GM21423 (cell line): ENCODE results near the gene FAM47A.

Source experiments
- ATAC-seq: cut with Tn5 transposase; IDR thresholded peaks from one replicate; pipeline ENCODE4 v1.9.1; 2021; ENCODE audit warnings: mild to moderate bottlenecking, moderate library complexity; ENCODE audit not compliant: unreplicated experiment

FAM47A gene

GRCh38 chrX:34132028-34132427 lies at the start of gene FAM47A:
TSS of gene FAM47A (minus strand) at chrX:34132314. CDS start at chrX:34132278, 36 bp downstream.
- ATAC-seq = no peak

- no peak for ATAC-seq
Observed at GRCh38 chrX:34147345-34147744, 15.2 kb upstream of the FAM47A start.

- ATAC-seq = no peak
Observed at GRCh38 chrX:34146906-34147305, 14.8 kb upstream of the FAM47A start.

- ATAC-seq = no peak
Observed at GRCh38 chrX:34144246-34144645, 12.1 kb upstream of the FAM47A start.

GRCh38 chrX:34140816-34141215 lies 8.7 kb upstream of the FAM47A start:
- no peak for ATAC-seq

- no peak for ATAC-seq
Observed at GRCh38 chrX:34130980-34131744, 952 bp downstream of the FAM47A start.

GRCh38 chrX:34130501-34130900 lies 1.6 kb downstream of the FAM47A start:
- ATAC-seq = no peak

GRCh38 chrX:34126011-34126410 lies 6.1 kb downstream of the FAM47A start:
- no peak for ATAC-seq

GRCh38 chrX:34119122-34119521 lies 13.0 kb downstream of the FAM47A start:
- no peak for ATAC-seq

GRCh38 chrX:34112459-34112858 lies 19.7 kb downstream of the FAM47A start:
- ATAC-seq = no peak
